ENCODE measurements around the gene SMG1.
"Not testable (repeated sequence)": the region's sequence is repeated elsewhere in the genome, so short reads cannot be mapped to it uniquely, and the experiment has no call there.

SMG1 gene

DNA sequence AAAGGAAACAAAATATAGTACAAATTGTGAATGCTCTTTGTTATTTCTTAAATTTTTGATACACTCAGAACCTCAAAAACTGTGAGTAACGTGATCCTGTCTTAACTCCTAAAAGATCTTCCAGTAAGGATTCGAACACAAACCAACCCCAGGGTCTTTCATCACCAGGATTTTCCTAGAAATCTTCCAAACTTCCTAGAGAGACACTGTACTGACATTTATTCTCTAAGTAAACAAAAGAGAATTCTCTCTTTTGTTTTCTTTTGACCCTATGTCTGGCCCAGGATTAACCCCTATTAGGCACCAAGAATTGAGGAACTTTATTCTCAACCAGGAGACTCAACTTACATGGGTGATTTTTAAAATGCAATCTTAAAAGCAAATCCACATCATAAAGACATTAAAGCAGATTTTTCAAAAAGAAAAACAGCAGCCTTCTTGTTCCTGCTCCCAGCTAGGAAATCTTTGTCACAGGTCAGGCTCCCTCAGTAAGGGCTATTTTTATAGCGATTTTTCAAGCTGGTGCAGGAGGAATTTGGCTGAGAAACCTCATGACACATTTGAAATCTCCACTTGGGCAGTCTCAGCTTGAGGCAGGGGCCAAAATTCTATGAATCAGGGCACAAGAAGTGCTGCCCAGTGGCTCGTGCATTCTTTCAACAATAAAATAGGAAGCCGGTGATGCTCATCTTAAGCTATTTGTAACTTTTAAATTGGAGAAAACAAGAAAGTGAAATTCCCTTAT lies 6.2 kb upstream of the SMG1 start:
- TF ChIP-seq, protein P1, sequence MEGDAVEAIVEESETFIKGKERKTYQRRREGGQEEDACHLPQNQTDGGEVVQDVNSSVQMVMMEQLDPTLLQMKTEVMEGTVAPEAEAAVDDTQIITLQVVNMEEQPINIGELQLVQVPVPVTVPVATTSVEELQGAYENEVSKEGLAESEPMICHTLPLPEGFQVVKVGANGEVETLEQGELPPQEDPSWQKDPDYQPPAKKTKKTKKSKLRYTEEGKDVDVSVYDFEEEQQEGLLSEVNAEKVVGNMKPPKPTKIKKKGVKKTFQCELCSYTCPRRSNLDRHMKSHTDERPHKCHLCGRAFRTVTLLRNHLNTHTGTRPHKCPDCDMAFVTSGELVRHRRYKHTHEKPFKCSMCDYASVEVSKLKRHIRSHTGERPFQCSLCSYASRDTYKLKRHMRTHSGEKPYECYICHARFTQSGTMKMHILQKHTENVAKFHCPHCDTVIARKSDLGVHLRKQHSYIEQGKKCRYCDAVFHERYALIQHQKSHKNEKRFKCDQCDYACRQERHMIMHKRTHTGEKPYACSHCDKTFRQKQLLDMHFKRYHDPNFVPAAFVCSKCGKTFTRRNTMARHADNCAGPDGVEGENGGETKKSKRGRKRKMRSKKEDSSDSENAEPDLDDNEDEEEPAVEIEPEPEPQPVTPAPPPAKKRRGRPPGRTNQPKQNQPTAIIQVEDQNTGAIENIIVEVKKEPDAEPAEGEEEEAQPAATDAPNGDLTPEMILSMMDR (IDR thresholded peaks at IDR 0.05; ENCODE audit: insufficient read depth, low read depth, low read length, missing control alignments): no peak
- DNase-seq (ENCODE audit: low read depth): no peak

DNA sequence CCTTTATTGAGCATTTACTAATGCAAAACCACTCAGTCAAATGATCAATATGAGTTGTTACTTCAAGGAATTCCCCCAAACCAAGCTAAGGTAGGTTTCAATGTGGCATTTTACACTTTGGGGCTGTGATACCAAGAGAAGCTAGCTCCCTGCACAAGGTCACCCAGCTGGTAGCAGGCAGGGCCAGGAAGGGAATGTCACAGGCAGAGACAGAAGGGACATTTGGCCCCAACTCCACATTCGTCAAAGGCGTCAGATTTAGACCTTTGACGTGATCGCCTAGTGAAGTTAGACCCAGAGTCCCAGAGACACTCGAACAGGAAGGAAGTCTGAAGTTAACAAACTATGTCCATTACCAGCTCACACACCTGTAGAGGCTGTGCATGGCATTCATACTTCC lies 5.5 kb upstream of the SMG1 start:
- TF ChIP-seq, protein P1 (IDR thresholded peaks at IDR 0.05; ENCODE audit: insufficient read depth, low read depth, low read length, missing control alignments): no peak
- DNase-seq (ENCODE audit: low read depth): no peak
- no peak overlapping the region for H3K4me3 ChIP-seq (ENCODE audit: low read length)

More for the DNA sequence above, 6.2 kb upstream of the SMG1 start:
- H3K4me3 ChIP-seq (ENCODE audit: low read length): no peak overlapping the region

DNA sequence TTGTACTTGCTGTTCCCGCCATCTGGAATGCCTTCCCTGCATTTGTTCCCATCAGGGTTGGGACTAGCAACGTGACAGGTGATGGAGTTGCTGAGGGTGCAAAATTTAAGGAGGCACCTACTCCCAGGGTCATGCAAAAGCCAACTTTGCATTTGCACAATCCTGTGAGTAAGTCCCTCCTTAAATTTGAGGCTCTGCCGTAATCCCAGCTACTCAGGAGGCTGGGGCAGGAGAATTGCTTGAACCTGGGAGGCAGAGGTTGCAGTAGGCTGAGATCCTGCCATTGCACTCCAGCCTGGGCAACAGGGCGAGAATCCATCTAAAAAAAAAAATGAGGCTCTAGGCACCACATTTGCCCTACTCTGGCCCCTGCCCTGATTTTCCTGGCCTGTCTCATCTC lies 3.9 kb upstream of the SMG1 start:
- not testable (repeated sequence) for H3K4me3 ChIP-seq (ENCODE audit: low read length); DNase-seq (ENCODE audit: low read depth)

DNA sequence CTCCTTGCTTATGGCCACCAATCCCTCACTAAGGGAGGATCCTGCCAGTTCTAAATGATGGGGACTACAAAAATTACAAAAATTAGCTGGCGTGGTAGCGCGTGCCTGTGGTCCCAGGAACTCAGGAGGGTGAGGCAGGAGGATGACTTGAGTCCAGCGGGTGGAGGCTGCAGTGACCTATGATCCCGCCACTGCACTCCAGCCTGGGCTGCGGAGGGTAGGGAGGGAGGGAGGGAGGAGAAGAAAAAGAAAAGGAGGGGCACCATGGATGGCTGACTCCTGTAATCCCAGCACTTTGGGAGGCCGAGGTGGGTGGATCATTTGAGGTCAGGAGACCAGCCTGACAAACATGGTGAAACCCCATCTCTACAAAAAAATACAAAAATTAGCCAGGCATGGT lies 1.9 kb upstream of the SMG1 start:
- not testable (repeated sequence) for H3K4me3 ChIP-seq (ENCODE audit: low read length); DNase-seq (ENCODE audit: low read depth)

DNA sequence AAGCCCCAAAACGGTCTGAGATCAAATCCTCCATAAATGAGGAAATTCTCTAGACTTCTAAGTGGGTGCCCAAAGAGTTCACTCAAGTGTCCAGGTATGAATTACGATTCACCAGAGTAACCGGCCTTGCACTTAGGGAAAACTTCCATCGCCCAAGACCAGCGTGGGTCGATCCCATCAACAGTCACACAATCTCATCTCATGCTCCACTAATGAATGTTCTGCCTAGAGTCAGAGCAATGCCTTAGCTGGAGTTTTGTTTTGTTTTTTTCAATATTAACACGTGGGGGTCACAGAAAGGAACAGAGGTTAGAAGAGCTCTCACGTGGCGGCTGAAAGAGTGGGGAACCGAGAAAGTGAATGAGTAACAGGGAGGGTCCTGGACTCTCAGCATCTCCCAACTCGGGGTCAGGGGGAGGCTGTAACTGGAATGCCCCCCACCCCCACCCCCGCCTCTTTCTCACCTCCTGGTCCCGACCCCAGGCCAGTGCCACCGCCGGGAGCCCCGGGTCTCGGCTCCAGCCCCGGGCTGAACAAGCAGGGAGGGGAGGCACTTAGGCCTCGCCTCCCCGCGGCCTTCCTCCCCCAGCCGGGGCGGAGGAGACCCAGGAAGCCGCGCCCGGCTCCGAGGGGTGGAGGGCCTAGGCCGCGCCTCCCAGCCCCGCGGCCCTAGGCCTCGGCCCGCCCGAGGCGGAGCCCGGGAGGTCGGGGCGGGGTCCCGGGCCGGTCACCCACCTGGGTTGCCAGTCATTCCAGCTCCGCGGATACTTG lies 808 bp downstream of the SMG1 start:
- DNase-seq (ENCODE audit: low read depth): peak; percentile 63
- peak overlapping the region; percentile 70 for H3K4me3 ChIP-seq (ENCODE audit: low read length)

DNA sequence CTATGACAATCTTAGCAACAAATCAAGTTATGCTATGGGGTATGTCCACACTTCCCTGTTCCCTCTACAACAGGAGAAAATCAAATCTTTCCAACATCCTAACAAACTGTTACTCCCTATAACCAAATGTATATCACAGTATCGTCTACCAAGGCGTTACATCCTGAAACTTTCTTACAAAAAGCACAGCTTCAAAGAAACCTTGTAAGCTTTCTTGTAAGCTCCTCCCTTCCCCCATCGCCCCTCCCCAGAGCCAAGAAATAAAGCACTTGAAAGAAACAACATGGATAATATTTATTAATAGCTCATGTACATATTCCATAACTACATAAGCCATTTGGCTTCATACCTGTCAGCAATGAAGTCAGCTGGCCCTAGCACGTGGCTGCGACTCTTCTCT lies 2.3 kb downstream of the SMG1 start:
- H3K4me3 ChIP-seq (ENCODE audit: low read length); DNase-seq (ENCODE audit: low read depth): not testable (repeated sequence)

DNA sequence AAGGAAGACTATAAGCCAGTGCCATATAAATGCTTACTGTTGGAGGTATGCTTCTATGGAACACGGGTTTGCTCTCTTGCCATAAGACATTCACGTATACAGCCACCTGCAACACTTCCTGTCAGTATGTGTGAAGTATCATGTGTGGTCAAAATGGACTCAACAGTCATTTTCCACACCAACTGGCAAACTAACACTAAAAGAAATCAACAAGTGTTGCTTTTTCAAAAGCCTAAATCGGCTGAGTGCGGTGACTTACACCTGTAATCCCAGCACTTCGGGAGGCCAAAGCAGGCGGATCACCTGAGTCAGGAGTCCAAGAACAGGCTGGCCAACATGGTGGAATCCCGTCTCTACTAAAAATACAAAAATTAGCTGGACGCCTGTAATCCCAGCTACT lies 3.1 kb downstream of the SMG1 start:
- not testable (repeated sequence) for H3K4me3 ChIP-seq (ENCODE audit: low read length); DNase-seq (ENCODE audit: low read depth)

DNA sequence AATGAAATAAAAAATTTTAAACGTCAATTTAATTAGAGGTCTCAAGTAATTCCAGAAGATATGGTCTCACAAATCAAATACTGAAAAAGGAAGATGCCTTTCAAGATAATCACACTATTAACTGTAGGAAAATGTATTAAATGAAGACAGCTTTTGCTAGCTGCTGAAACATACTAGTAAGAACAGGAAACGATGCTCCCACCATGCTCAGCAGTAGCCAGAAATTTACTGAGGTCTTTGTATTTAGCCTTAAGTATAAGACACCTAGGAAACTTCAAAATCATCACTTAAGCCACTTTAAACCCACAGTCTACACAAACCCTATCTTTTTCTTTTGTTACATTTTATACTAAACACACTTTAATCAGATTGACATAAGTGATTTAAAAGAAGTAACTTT lies 16.6 kb downstream of the SMG1 start:
- not testable (repeated sequence) for DNase-seq (ENCODE audit: low read depth); H3K4me3 ChIP-seq (ENCODE audit: low read length)

DNA sequence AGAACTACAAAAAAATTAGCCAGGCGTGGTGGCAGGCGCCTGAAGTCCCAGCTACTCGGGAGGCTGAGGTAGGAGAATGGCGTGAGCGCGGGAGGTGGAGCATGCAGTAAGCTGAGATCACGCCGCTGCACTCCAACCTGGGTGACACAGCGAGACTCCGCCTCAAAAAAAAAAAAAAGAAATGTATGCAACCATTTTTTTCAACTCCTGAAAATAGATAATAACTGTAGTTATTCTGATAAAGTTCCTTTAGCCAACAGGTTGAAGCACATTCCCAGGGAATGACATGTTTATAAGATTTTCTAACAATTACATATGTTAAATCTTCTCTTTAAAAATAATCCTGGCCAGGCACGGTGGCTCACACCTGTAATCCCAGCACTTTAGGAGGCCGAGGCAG lies 17.5 kb downstream of the SMG1 start:
- DNase-seq (ENCODE audit: low read depth); H3K4me3 ChIP-seq (ENCODE audit: low read length): not testable (repeated sequence)

DNA sequence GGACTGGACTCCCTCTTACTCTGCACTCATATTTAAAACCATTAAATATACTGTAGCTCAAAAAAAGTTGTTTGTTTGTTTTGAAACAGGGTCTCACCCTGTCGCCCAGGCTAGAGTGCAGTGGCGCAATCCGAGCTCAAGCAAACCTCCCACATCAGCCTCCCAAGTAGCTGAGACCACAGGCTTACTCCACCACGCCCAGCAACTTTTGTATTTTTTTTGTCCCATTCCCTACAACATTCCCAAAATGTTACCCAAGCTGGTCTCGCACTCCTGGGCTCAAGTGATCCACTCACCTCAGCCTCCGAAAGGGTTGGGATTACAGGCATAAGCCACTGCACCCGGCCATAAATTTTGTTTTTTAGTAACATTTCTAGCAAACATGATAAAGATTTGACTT lies 23.4 kb downstream of the SMG1 start:
- DNase-seq (ENCODE audit: low read depth); H3K4me3 ChIP-seq (ENCODE audit: low read length): not testable (repeated sequence)

DNA sequence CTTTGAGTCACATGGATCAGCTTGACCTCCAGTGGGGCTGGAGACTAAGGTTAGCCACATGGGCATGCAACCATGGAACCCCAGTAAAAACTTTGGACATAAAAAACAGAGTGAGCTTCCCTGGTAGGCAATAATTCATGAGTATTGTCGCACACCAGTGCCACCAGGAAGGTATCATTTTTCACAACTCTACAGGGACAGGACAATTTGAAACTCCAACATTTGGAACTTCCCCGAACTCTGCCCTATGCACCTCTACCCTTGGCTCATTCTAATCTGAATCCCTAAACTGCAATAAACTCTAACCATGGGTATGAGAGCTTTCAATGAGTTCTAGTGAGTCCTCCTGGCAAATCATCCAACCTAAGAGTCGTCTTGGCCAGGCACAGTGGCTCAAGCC lies 24.2 kb downstream of the SMG1 start:
- not testable (repeated sequence) for DNase-seq (ENCODE audit: low read depth); H3K4me3 ChIP-seq (ENCODE audit: low read length)

DNA sequence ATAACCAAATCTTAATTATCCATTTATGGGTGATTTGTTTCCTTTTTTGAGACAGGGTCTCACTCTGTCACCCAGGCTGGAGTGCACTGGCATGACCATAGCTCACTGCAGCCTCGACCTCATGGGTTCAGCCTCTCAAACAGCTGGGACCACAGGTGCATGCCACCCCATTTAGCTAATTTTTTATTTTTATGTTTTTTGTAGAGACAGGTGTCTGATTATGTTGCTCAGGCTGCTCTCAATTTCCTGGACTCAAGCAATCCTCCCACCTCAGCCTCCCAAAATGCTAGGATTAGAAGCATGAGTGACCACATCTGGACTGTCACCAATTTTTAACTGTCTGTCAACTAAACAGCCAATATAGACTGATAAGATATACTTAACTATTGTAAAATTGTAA lies 25.0 kb downstream of the SMG1 start:
- not testable (repeated sequence) for DNase-seq (ENCODE audit: low read depth); H3K4me3 ChIP-seq (ENCODE audit: low read length)

DNA sequence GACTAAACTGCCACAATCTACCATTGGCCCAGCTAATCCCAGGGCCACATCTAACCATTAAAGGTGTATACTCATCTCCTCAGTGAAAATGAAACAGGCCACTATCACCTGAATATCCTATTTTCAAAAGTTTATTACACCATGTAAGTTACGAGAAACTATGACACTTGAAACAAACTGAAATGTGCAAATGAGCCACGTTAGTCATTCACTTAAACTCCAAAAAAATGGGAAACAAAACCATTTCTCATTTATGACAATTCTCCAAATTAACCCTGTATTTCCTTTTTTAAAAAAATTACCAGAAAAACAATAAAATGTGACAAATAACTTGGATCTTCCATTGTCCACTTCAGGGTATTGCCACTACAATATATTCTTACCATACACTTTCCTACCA lies 41.8 kb downstream of the SMG1 start:
- DNase-seq (ENCODE audit: low read depth); H3K4me3 ChIP-seq (ENCODE audit: low read length): not testable (repeated sequence)

DNA sequence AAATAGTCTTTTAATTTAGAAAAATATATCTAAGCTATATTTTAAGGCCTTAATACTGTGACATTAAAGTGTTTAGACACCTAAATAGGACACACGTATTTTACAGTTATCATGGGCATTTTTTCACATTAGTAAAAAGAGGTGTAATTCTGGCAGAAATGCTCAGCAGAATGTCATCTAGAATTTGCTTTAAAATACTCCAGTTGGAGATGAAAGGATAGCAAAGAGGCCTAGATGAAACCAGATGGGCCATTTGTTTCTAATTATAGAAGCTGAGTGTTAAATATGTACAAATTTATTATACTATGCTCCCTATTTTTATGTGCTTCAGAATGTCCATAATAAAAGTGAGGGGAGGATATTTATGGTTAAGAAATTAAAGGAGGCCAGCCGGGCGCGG lies 48.5 kb downstream of the SMG1 start:
- DNase-seq (ENCODE audit: low read depth); H3K4me3 ChIP-seq (ENCODE audit: low read length): not testable (repeated sequence)

DNA sequence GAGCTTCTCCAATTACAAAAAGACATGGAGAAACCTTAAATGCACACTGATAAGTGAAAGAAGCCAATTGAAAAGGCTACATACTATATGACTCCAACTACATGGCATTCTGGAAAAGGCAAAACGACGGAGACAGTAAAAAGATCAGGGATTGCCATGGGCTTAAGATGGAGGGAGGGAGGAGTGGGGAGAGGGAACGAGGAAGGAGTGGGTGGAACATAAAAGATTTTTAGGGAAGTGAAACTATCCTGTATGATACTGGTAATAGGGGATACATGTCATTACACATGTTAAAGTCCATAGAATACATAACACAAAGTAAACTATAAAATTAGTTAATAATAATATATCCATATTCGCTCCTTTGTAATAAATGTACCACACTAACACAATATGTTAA lies 48.9 kb downstream of the SMG1 start:
- H3K4me3 ChIP-seq (ENCODE audit: low read length); DNase-seq (ENCODE audit: low read depth): not testable (repeated sequence)

DNA sequence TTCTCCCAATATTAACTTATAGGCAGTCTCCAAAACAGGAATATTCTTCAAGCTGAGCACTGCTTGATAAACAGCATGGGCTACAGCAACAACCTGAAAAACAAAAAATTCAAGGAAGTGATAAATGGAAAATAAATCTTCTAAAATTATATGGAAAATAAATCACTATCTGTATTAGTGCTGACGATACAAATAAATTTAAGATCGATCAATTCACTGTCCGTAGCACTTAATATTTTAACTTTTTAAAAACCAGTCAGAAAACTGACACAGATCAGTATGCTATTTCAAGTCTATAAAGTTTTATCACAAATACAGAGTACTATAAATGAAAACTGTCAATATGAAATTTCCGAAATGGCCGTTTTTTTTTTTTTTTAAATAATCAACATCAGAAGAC lies 49.9 kb downstream of the SMG1 start:
- H3K4me3 ChIP-seq (ENCODE audit: low read length); DNase-seq (ENCODE audit: low read depth): not testable (repeated sequence)

DNA sequence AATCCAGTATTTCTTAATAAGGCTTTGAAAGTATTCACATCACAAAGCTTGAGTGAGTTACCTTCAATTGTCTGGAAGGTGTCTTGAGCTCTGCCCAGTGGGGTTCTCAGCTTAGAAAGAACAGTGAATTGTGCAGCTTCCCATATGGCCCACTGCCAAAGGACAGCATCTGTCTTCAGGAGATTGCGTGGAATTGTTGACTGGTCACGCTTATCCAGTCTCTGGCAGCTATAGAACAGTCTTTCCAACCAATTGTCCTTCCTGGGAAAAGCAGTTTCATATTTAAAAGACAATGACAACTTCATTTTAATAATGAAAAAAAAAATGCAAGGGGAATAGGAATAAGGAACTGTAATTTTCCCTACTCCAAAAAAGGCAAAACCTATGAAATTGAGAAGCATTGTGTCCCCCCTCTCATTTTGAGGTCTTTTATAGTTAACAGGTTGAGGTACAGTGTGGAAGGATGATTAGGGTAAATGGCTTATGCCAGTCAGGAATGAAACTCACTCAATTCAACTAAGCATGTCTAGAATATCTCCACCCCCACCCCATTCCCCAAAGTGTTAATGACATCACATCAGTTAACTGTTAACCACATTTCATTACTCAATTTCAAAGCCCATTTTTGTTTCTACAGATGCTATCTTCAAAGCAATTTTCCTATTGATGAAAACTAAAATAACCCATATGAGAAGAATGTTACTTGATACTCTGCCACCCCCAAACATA lies 57.0 kb downstream of the SMG1 start:
- not testable (repeated sequence) for DNase-seq (ENCODE audit: low read depth); H3K4me3 ChIP-seq (ENCODE audit: low read length)

Data from epithelial cell of esophagus (primary cell).